Measurements from ENCODE around the gene TMEM145.
A peak's percentile ranks its signal among the peaks of the same experiment; 100 is the strongest.
"Not testable (repeated sequence)": the region's sequence is repeated elsewhere in the genome, so short reads cannot be mapped to it uniquely, and the experiment has no call there.

TMEM145 gene

DNA sequence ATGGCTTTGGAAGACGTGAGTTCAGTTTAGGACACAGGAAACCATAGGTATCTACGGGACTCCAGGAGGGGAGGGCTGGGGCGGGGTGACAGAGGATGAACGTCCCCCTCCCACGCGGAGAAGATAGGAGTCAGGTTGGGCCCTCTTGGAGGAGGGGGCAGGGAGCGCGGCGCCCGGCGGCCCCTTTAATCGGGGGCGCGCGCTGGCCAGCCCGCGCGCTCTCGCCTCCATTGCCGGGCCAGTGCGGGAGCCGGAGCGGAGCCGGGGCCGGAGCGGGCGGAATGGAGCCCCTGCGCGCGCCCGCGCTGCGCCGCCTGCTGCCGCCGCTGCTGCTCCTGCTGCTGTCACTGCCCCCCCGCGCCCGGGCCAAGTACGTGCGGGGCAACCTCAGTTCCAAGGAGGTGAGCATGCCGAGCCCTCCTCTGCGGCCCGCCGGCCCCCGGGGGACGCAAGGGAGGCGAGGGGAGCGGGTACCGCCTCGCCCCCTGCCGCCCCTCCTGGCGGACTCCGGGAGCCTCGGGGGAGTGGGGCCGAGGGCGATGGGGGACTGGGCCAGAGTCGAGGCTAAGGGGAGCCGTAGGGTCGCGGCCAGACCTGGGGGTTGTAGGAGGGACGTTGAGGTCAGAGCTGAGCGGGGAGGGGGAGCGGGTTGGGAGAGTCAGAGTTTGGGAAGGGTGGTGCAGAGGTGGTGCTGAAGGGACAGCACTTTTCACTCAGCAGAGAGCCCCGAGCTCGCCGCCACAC, at the start of gene TMEM145:
Gene TMEM145 (plus strand): TSS at position 214 of the 744 bp plus-strand sequence. CDS start 68 bp downstream, at position 282.
- DNase-seq: peak; percentile 62

DNA sequence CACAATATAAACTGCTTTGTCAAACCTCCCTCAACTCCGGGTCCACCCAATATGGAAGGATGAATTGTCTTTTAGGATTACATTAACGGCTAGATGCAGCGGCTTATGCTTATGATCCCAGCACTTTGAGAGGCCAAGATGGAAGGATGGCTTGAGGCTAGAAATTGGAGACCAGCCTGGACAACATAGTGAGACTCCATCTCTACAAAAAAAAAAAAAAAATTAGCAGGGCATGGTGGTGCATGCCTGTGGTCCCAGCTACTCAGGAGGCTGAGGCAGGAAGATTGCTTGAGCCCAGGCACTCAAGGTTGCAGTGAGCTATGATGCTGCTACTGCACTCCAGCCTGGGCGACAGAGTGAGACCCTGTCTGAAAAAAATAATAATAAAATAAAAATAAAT, 47.0 kb upstream of the TMEM145 start:
- not testable (repeated sequence) for DNase-seq

DNA sequence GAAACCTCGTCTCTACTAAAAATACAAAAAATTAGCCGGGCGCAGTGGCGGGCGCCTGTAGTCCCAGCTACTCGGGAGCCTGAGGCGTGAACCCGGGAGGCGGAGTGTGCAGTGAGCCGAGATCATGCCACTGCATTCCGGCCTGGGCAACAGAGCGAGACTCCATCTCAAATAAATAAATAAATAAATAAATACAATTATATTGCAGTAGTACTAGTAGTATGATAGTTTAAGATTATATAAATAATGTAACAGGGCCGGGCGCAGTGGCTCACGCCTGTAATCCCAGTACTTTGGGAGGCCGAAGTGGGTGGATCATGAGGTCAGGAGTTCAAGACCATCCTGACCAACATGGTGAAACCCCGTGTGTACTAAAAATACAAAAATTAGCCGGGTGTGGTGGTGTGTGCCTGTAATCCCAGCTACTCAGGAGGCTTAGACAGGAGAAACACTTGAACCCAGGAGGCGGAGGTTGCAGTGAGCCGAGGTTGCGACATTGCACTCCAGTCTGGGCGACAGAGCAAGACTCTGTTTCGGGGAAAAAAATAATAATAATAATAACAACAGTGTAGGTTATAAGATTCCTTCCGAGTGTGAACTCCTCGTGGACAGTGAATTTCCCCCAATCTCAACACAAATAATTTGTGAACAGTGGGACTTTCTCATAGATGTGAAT, 46.0 kb upstream of the TMEM145 start:
- DNase-seq: not testable (repeated sequence)

DNA sequence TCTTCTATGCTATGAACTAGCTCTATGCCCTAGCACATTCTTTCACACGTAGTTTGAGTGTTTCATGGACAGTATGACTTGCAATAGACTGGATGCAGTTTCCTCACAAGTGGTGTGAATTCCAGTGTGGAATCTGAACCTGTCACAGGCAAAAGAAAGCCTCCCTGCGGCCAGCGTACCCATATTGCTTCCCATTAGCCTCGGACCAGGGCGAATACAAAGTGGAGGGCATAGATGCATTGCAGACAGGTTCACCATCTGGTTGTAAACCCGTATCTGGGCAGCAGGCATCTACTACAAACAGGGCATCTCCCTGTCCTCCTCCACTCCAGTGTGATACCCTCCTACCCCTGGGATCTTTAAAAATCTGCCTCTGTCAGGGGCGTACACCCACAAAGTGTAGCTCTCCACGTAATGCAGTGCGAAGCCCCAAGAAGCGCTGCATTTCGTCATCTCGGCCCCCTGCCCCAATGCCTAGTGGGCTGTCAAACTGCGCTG, 45.4 kb upstream of the TMEM145 start:
- DNase-seq: no peak

DNA sequence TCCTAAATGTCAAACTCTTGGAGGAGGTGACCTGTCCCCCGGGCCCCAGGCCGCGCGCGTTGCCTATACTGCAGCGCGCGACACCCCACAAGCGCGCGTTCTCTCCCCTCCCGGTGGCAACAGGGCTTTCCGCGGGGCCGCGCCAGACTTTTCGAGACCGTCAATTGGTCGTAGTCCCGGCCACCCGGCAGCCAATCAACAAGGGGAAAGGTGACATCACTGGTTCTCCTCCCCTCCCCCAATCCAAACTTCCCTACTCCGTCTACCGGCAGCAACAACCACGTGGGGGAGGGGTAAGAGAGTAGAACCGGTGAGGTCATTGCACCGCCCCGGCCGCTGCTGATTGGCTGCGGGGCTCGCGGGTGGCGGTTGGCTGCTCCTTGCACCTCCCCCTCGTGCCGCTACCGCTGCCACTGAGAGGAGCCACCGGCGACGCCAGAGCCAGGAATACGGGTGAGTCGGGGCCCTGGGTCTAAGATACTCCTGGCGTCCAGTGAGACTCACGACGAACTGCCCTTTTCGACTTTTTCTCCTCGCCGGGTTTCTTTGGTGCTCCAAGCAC, 44.9 kb upstream of the TMEM145 start:
- peak; percentile 99 for DNase-seq

DNA sequence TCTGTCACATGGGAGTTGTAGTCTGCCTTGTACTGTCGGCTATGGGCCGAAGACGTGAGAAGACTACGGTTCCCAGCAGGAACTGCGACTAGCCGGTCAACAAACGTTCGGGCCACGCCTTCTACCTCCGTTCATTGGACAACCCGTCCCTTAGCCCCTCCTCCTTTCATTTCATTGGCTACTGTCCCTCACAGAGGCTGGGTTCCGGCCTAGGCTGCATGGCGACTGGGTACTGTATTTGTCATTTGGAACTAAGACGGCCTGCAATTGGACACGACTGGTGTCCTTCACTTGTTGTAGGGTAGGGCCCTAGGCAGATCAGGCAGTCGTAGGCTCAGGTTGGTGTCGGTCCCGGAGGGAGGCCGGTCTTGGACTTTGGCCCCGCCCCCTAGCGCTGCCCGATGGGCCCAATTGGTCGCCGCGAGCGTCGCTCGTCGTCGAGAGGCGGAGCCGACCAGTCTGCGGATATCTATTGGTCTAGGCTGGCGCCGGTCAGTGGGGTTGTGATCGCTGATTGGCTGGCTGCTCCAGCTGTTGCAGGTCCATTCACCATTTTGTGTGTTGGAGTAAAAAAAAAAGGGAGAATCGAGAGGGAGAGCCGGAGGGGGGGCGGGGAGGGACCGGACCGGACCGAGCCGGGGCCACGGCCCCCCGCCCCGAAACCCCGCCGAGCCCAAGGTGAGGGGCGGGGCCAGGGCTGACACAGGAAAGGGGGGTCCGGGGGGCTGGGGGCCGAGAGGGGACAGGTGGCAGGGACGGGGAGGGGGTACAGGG, 44.2 kb upstream of the TMEM145 start, which contains the start of gene CIC:
Gene CIC (plus strand): TSS at position 549 of the 774 bp plus-strand sequence. CDS start 2,532 bp downstream, outside the sequence.
- DNase-seq: peak; percentile 100

DNA sequence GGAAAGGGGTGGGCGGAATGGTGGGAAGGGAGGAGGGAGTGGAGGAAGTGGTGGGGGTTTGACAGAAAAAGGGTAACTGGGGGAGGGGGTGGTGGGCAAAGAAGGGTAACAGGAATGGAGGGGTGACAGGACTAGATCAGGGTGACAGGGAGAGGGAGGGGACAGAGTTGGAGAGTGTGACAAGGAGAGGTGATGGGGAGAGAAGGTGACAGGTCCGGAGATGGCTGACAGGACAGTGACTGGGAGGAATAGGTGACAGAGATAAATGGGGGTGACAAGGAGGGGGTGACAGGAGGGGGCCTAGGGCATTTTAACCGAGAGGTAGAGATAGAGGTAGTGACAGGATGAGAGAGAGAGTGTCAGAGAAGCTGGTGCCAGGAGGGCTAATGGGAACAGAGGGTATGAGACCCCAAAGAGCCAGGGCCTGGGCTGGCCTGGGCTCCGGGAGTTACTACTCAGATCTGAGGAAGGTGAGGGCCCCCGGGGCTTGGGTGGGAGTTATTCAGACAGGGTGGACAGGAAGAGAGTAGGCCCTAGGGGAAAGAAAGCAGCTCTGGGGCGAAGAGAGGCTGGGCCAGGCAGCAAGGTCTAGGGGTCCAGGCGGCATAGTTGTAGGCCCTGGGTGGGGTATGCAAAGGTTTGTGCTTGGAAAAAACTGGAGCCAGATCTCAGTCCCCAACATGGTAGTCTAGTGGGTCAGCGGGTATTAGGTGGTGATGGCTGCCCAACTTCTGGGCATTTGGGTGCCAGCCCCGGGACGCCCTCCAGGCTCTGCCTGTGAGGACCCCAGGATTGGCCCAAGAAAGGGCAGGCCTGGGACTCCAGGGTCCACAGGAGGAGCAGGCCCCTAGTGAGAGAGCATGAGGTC, 43.4 kb upstream of the TMEM145 start:
- no peak for DNase-seq

DNA sequence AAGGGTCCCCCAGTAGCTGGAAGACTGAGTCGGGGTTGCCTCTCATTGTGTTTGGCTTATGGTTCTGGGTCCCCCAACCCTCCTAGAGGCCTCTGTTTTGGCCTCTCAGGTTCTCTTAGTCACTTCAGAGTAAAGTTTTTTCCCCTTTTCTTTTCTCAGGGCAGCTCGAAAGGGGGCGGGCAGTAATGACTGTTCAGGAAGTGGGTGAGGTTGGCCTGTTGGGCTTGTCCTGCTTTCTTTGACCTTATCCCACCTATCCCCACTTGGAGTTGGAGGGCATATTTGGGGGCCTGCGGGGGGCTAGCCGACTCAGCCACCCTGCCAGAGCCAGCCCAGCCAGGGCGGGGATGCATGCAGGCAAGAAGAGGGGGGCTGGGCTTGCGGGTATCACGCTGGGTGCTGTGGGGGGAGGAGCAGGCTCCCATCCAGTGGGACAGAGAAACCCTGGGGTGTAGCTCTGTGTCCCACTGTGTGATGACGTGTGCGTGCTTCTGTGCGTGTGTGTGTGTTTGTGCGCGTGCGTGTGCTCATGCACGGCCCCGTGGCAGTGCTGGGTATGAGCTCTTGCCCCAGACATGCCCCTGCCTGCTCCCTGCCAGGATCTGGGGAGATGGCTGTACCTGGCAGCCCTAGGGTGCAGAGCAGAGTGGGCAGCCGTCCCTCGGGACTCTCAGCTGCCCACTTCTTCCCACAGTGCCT, 42.6 kb upstream of the TMEM145 start:
- DNase-seq: no peak

DNA sequence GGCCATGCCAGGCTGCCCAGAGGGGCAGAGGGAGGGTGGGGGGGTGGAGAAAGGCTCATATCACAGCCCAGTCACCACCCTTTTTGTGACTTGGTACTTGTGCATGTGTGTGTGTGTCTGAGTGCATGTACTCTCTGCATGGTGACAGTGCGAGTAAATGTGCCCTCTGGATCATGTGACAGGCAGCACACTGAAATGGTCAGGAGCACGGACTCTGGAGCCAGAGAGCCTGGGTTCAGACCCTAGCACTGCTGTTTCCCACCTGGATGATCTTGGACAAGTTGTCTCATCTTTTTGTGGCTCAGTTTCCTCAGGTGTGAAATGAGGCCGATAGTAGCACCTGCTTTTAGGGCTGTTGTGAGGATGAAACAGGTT, 42.1 kb upstream of the TMEM145 start:
- DNase-seq: no peak

DNA sequence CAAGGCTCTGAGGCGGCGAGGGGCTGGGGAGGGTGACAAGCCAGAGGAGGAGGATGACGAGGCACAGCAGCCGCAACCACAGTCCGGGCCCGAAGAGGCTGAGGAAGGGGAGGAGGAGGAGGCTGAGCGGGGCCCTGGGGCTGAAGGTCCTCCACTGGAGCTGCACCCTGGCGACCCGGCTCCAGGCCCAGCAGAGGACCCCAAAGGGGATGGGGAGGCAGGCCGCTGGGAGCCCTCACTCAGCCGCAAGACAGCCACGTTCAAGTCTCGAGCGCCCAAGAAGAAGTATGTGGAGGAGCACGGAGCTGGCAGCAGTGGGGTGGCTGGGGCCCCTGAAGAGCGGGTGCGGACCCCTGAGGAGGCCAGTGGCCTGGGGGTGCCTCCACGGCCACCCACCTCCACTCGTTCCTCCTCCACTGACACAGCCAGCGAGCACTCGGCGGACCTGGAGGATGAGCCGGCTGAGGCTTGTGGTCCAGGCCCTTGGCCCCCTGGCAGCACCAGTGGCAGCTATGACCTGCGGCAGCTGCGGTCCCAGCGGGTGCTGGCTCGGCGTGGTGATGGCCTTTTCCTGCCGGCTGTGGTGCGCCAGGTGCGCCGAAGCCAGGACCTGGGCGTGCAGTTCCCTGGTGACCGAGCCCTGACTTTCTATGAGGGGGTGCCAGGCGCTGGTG, 41.1 kb upstream of the TMEM145 start:
- no peak for DNase-seq

DNA sequence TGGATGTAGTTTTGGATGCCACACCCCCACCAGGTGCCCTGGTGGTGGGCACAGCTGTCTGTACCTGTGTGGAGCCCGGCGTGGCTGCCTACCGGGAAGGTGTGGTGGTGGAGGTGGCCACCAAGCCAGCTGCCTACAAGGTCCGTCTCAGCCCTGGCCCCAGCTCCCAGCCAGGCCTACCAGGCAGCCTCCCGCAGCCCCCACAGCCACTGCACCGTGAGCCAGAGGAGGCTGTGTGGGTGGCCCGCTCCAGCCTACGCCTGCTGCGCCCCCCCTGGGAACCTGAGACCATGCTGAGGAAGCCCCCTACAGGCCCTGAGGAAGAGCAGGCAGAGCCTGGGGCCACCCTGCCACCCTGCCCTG, 40.6 kb upstream of the TMEM145 start:
- DNase-seq: no peak

DNA sequence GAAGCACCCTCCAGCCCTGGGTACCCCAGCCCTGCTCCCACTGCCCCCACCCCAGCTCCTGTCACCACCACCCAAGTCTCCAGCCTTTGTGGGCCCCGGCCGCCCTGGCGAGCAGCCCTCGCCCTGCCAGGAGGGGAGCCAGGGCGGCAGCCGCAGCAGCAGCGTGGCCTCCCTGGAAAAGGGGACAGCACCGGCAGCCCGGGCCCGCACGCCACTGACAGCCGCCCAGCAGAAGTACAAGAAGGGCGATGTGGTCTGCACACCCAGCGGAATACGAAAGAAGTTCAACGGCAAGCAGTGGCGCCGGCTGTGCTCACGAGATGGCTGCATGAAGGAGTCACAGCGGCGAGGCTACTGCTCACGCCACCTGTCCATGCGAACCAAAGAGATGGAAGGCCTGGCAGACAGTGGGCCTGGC, 40.1 kb upstream of the TMEM145 start:
- DNase-seq: no peak

DNA sequence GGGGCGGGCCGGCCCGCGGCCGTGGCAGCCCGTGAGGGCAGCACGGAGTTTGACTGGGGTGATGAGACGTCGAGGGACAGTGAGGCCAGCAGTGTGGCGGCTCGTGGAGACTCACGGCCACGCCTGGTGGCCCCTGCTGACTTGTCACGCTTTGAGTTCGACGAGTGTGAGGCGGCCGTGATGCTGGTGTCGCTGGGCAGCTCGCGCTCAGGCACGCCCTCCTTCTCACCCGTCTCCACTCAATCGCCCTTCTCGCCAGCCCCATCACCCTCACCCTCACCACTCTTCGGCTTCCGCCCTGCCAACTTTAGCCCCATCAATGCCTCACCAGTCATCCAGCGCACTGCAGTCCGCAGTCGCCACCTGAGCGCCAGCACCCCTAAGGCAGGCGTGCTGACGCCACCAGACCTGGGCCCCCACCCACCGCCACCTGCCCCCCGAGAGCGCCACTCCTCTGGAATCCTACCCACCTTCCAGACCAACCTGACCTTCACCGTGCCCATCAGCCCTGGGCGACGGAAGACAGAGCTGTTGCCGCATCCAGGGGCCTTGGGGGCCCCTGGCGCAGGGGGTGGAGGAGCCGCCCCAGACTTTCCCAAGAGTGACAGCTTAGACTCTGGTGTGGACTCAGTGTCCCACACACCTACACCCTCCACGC, 39.6 kb upstream of the TMEM145 start:
- no peak for DNase-seq

DNA sequence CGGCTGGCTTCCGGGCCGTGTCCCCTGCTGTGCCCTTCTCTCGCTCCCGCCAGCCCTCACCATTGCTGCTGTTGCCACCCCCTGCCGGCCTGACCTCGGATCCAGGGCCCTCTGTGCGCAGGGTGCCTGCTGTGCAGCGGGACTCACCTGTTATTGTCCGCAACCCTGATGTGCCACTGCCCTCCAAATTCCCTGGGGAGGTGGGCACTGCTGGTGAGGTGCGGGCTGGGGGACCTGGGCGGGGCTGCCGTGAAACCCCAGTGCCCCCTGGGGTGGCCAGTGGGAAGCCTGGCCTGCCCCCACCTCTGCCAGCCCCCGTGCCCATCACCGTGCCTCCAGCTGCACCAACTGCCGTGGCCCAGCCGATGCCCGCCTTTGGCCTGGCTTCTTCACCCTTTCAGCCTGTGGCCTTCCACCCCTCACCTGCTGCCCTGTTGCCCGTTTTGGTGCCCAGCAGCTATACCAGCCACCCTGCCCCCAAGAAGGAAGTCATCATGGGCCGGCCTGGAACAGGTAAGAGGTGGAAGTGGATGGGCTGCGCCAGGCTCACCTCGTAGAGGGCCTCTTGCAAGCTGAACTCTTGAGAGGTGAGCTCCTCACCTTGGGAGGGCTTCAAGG, 38.9 kb upstream of the TMEM145 start:
- DNase-seq: no peak

DNA sequence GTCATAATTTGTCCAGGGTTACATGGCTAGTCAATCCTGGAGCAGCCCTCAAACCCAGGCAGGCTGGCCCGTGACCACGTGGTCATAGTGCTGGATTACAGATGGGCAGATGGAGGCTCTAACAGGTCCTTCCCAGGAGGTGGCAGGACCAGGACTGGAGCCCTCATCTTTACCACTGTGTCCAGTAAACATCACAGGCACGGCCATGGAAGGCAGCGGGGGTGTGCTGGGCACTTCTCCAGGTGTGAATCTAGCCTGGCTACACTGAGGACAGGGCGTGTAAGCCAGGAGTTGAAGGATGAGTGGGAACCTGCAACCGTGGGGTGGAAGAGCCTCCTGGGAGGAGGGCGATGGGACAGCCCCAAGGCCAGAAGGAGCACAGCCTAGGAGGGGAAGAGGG, 38.0 kb upstream of the TMEM145 start:
- no peak for DNase-seq

DNA sequence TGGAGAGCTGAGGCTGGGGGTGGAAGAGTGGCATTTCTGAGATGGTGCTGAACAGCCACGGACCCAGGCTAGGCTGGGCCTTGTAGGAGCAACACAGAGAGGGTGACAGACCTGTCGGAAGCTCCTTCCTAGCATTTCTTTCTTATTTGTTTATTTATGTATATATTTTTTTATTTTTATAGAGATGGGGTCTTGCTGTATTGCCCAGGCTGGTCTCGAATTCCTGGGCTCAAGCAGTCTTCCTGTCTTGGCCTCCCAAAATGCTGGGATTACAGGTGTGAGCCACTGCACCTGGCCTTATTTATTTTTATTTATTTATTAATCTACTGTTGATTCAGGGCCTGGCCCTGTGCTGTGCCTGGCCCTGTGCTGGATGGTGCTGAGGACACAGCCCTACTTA, 37.6 kb upstream of the TMEM145 start:
- no peak for DNase-seq

DNA sequence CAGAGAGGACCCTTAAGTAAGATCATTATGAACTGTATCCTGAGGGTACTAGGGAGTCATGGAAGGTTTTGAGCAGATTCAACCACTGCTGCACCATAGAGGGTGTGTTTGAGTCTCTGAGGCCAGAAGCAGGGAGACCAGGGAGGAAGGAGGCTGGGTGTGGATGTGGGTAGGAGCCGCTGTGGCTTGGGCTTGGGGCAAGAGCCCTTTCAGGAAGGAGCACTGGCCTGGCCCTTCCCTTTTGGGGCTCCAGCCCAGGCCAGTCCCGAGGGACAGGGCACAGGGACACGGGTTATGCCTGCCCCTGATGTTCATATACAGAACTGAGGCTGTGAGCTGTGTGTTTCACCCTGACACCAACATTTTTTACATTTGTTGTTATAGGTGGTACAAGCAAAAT, 36.8 kb upstream of the TMEM145 start:
- DNase-seq: no peak

DNA sequence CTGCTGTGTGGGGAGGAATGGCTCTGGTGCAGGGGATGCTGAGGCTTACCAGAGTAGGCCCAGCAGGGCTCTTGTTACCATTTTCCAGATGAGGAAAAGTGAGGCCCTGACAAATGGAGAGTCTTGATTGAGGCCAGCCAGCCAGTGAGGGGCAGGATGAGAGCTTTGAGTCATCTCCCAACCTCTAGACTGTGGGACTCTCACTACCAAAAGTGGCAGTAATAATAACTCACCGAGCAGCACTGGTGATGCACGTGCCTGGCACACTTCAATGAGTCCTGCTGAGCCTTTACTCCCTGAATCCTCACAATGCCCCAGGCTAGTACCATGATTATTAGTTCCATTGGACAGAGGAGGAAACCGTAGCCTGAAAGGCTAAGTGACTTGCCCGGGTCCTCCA, 36.3 kb upstream of the TMEM145 start:
- DNase-seq: no peak

DNA sequence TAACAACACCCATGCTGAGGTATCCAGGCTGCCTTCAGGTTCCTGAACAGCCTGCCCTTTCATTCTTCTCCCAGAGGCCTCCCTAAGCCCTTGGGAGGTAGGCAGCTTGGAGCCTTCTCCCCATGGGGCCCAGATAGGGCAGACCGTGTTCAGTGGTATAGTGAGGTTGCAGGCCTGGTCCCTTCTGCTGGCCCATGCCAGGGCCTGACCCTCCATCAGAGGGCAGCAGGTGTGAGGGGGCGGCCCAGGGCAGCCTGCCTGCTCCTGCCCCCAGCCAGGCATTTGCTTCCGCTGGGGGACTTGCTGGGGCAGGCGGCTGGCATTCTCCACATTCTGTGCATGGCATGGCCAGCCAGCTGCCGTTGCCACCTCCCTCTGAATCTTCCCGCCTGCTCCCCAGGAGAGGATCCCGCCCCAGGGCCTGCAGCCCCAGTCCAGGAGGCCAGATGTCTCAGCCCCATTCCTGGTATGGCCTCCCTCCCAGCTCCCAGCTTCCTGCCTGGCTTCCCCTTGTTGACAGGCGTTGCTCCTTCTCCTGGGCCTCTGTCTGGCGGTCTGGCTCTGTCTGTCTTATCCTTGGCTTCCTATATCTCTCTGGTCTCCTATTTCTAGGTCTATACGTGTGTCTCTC, 35.2 kb upstream of the TMEM145 start:
- no peak for DNase-seq

Data from NCI-H1105 treated with DMSO at 0.1 percent for 48 hours (cell line).